ENCODE data around the gene MIGA2.

- TF ChIP-seq POLR2A (IDR thresholded peaks at IDR 0.05; ENCODE audit: low read length), result no peak
- no peak for TF ChIP-seq GATA1 (IDR thresholded peaks at IDR 0.05; ENCODE audit: low read depth, low read length)
These were observed 45.0 kb downstream of the MIGA2 start for GRCh38 chr9:129081388-129081904.
